ENCODE data around the gene SPINT3. TPM values are rescaled to one million over a fixed set of nuclear protein-coding genes. Genes with fewer than 3 reads are reported as not detected.
A peak's percentile ranks its signal among the peaks of the same experiment; 100 is the strongest.
"Not testable (repeated sequence)": the region's sequence is repeated elsewhere in the genome, so short reads cannot be mapped to it uniquely, and the experiment has no call there.

SPINT3 gene
- total RNA-seq, 1 experiment from 2014 or later: not detected

DNA sequence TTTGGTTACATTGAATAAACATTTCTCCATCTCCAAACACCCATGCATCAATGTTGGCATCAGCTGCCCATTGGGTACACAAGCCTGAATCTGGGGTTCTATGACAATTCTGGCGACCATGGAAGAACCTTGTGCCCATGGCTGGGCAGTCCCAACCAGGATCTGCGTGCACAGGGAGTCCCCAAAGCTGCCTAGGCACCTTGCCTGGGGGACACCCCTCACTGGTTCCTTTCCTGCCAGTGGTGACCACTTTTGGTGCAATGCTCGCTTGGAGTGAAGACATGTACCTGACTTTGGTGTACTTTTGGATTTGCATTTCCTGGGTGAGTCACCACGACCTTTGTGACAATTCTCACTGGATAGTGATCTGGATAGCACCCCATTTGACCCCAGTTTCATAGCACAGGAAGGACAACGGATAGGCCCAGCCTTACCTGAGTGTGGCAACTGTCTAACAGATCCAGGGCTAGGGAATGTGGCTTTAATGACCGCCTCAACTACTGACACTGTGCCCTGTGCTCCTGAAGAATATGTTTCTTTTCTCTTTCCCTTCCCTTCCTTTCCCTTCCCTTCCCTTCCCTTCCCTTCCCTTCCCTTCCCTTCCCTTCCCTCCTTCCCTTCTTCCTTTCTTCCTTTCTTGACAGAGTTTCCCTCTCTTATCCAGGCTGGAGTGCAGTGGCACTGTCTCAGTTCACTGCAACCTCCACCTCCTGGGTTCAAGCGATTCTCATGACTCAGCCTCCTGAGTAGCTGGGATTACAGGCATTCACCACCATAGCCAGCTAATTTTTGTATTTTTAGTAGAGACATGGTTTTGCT, 7.1 kb downstream of the SPINT3 start:
- DNase-seq: no peak
- Histone ChIP-seq H3K27me3 (peaks cover 31% of the 10 kb centered on the region), H3K36me3 (no peaks in the 10 kb centered on the region), H3K9me3 (no peaks in the 10 kb centered on the region), H3K4me3 (no peak overlapping the region)

DNA sequence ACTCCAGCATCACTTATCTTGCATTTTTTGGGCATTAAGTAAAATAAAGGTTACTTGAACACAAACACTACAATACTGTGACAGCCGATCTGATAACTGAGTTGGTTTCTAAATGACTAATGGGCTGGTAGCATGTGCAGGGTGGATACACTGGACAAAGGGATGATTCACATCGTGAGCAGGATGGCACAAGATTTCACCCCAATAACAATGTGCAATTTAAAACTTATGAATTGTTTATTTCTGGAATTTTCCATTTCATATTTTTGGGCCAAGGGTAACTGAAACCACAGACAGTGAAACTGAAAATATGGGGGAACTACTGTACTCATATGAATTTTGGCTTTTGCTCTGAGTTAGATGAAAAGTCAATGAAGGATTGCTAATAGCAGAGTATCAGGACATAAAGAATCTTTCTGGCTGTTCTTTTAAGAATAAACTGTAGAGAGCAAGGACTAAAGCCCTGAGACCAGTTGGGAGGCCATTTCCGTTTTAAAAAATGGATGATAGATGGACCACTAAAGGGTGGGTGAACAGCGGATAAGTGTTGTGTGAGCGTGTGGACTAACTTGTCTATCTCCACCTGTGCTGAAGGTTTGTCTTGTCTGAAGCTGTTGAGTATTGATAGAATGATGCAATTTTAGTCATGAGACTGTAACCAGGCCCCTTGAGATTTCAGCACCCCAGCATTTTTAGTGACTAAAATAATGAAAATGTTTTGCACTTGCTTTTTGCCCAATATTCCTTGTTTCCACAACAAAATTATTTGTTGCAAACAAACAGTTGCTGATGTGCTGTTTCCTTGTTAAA, 8.2 kb downstream of the SPINT3 start:
- DNase-seq: no peak
- Histone ChIP-seq H3K4me3 (no peak overlapping the region), H3K27me3 (peaks cover 31% of the 10 kb centered on the region), H3K9me3 (no peaks in the 10 kb centered on the region), H3K36me3 (no peaks in the 10 kb centered on the region)

DNA sequence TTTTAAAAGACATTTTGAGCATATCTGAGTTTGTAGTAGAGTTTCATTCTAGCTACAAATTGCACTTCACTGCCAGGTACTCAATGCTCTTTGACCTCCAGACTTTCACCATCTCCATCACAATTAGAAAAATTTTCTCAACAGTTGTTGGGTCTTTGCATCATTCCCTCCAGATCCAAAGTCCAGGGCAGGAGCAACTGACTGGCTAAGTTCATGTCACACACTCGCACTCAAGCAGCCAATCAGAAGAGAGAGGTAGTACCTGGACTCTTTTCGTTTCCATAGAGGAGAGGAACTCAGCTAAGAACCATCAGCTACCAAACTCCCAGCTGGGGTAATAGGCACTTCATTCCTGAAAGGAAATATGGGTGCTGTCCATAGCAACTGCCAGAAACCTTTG, 9.0 kb downstream of the SPINT3 start:
- H3K4me3 ChIP-seq: no peak overlapping the region
- H3K36me3 ChIP-seq: no peaks in the 10 kb centered on the region
- DNase-seq: no peak
- H3K27me3 ChIP-seq: peaks cover 38% of the 10 kb centered on the region
- H3K9me3 ChIP-seq: no peaks in the 10 kb centered on the region

GRCh38 chr20:45503403-45503802, 12.0 kb downstream of the SPINT3 start:
- peaks cover 45% of the 10 kb centered on the region for H3K27me3 ChIP-seq
- no peak overlapping the region for H3K4me3 ChIP-seq
- H3K9me3 ChIP-seq: no peaks in the 10 kb centered on the region
- H3K36me3 ChIP-seq: no peaks in the 10 kb centered on the region
- no peak for DNase-seq

DNA sequence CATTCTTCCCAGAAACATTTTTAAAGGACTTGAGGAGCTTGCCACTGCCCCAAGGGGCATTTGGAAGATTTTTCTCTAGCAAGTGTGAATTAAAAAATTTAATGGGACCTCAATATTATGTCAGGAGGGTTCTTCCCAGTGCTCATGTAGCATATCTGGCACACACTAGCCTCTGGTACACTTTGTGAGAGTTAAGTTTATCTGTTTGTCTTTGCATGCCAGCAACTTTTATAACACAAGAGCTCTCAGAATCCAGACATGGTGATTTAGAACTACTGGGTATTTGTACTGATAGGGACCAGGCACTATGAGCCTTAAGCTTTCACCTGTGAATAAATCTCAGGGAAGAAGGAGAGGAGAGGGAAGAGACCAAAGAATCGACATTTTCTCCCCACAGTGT, 12.9 kb downstream of the SPINT3 start:
- no peak for DNase-seq
- H3K9me3 ChIP-seq: no peaks in the 10 kb centered on the region
- no peak overlapping the region for H3K4me3 ChIP-seq
- H3K27me3 ChIP-seq: peaks cover 53% of the 10 kb centered on the region
- H3K36me3 ChIP-seq: no peaks in the 10 kb centered on the region

DNA sequence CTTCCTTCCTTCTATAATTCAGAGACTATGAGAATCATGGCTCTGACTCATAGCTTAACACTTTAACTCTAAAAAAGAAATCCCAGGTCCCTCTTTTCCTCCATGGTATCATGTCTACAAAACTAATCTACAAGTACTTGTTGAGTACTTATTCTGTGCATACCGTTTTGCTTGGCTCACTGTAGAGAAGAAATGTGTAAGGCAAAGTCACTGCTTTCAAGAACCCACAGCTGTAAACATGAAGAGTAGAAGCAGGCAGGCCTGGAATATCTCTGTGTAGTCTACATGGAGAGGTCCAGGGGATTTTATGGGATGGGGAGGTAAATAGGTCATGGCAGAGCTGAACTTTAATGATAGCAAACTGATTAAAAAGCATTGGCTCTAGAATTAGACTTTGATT, 13.8 kb downstream of the SPINT3 start:
- Histone ChIP-seq H3K4me3 (no peak overlapping the region), H3K9me3 (no peaks in the 10 kb centered on the region), H3K36me3 (no peaks in the 10 kb centered on the region), H3K27me3 (peaks cover 60% of the 10 kb centered on the region)
- DNase-seq: no peak

- Histone ChIP-seq H3K9me3 (no peaks in the 10 kb centered on the region), H3K27me3 (peaks cover 60% of the 10 kb centered on the region), H3K4me3 (no peak overlapping the region), H3K36me3 (no peaks in the 10 kb centered on the region)
- DNase-seq: no peak
Measured at GRCh38 chr20:45500022-45500421, 15.4 kb downstream of the SPINT3 start.

DNA sequence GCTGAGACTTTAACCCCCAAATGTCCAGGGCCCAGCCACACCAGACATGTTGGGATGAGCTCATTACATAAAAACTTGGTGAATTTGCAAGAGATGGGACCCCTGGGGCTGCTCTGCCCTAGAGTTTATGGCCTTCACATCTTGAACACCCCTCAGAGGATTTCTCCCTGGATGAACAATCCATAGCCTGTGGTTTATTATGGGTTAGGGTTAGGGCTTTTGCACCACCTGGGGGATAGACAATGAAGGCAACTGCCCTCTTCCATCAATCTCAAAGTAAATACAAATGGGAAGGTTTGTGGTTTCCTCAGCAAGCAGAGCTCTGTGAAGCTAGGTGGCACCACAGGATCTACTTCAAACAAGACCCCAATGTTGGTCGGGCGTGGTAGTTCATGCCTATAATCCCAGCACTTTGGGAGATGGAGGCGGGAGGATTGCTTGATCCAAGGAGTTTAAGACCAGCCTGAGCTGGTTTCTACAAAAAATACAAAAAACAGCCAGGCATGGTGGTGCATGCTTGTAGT, 17.4 kb downstream of the SPINT3 start:
- Histone ChIP-seq H3K36me3 (no peaks in the 10 kb centered on the region), H3K4me3 (no peak overlapping the region), H3K9me3 (no peaks in the 10 kb centered on the region), H3K27me3 (peaks cover 53% of the 10 kb centered on the region)
- no peak for DNase-seq

- Histone ChIP-seq H3K27me3 (peaks cover 37% of the 10 kb centered on the region), H3K36me3 (no peaks in the 10 kb centered on the region)
Measured at GRCh38 chr20:45496166-45496565, 19.3 kb downstream of the SPINT3 start.

DNA sequence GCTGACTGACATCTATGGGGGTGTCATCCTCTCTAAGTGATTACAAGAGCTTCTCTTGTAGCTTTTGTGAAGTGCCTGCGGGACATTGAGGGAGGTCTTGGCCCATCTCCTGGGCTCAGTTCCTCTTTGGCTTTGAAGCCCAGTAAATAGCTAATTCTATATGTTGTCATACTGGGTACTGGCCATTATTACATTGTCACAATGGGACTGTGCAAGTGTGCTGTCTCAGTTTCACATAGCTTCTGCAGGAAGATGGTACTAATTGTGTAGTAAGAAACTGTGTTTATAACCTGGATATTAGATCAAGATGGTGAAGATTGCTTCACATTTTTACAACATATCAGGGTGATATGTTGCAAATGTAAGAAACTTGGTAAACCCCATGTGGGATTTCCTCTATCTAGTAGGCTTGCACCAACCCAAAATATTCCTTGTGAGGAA, 19.9 kb downstream of the SPINT3 start:
- H3K27me3 ChIP-seq: peaks cover 34% of the 10 kb centered on the region
- DNase-seq: no peak
- no peaks in the 10 kb centered on the region for H3K9me3 ChIP-seq
- no peaks in the 10 kb centered on the region for H3K36me3 ChIP-seq
- H3K4me3 ChIP-seq: no peak overlapping the region

More at GRCh38 chr20:45496166-45496565, 19.3 kb downstream of the SPINT3 start:
- DNase-seq: no peak
- no peaks in the 10 kb centered on the region for H3K9me3 ChIP-seq
- H3K4me3 ChIP-seq: no peak overlapping the region

DNA sequence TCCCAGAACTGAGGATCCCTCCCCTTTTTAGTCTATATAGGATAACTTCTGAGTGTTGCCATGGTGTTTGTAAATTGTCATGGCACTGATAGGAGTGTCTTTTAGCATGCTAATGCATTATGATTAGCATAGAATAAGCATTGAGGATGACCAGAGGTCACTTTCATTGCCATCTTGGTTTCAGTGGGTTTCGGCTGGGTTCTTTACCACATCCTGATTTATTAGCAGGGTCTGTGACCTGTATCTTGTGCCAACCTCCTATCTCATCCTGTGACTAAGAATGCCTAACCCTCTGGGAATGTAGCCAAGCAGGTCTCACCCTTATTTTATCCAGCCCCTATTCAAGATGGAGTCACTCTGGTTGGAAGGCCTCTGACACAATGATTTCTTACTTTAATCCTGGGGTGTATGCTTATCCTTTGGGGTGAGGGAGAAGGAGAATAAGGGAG, 26.3 kb downstream of the SPINT3 start:
- Histone ChIP-seq H3K27me3 (peaks cover 18% of the 10 kb centered on the region), H3K36me3 (no peaks in the 10 kb centered on the region), H3K9me3 (no peaks in the 10 kb centered on the region), H3K4me3 (no peak overlapping the region)
- peak; percentile 39 for DNase-seq

DNA sequence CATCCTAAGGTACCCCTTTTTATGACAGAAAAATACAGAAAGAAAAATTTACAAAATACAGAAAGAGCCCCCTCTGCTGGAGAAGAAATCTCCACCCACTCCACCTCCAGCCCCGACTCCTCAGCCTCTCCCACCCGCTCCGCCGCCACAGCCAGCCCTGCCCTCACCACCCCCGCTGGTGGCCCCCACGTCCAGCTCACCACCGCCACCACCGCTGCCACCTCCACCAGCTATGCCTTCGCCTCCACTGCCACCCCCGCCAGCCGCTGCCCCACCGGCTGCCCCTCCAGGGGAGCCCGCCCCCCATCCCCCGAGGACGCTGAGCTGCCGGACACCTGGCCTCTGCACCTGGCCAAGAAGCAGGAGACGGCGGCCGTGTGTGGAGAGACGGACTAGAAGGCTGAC, 28.2 kb downstream of the SPINT3 start:
- Histone ChIP-seq H3K27me3 (peaks cover 31% of the 10 kb centered on the region), H3K4me3 (no peak overlapping the region), H3K9me3 (no peaks in the 10 kb centered on the region), H3K36me3 (no peaks in the 10 kb centered on the region)
- DNase-seq: no peak

DNA sequence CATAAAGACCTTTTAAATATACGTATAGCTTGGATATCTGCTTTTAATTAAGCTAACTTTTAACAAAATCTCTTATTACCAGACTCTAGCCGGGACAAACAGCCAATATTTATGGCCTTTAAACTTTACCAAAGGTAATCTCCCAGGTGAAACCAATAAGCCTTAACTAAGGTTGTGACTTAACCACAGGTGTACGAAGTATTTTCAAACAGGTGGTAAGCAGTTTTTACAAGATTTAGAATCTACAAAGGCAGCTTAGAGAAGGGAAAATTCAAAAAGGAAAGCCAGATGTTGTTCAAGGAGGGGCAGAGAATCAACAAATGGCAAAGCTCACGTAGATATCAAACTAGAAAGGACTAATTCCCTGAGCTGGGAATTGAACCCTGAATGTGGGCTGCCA, 30.0 kb downstream of the SPINT3 start:
- Histone ChIP-seq H3K36me3 (no peaks in the 10 kb centered on the region), H3K27me3 (peaks cover 45% of the 10 kb centered on the region), H3K9me3 (no peaks in the 10 kb centered on the region), H3K4me3 (no peak overlapping the region)
- DNase-seq: no peak

- Histone ChIP-seq H3K36me3 (no peaks in the 10 kb centered on the region), H3K9me3 (no peaks in the 10 kb centered on the region), H3K27me3 (peaks cover 47% of the 10 kb centered on the region), H3K4me3 (no peak overlapping the region)
- DNase-seq: no peak
Measured at GRCh38 chr20:45484676-45485075, 30.7 kb downstream of the SPINT3 start.

DNA sequence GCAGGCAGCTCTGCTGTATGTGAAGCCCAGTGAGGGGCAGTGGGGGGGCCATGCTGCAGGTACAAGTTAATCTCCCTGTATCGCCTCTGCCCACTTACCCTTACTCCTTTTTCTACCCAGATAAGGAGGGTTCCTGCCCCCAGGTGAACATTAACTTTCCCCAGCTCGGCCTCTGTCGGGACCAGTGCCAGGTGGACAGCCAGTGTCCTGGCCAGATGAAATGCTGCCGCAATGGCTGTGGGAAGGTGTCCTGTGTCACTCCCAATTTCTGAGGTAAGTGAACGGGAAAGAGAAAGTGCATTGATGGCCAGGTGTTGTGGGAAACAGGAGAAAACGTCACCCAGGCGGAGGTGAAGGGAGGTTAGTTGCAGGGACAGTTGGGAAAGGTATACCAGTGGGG, 35.6 kb downstream of the SPINT3 start:
- H3K27me3 ChIP-seq: peaks cover 57% of the 10 kb centered on the region
- H3K4me3 ChIP-seq: no peak overlapping the region
- H3K9me3 ChIP-seq: 0 out of 2 replicates have a peak, but pooled peaks cover 2% of the 10 kb centered on the region
- H3K36me3 ChIP-seq: no peaks in the 10 kb centered on the region
- DNase-seq: no peak

GRCh38 chr20:45477530-45478148, 37.8 kb downstream of the SPINT3 start:
- H3K9me3 ChIP-seq, H3K4me3 ChIP-seq, DNase-seq, H3K36me3 ChIP-seq: not testable (repeated sequence)
- H3K27me3 ChIP-seq: peaks cover 55% of the 10 kb centered on the region

- not testable (repeated sequence) for H3K36me3 ChIP-seq, H3K9me3 ChIP-seq, H3K4me3 ChIP-seq, DNase-seq
- H3K27me3 ChIP-seq: peaks cover 55% of the 10 kb centered on the region
Measured at GRCh38 chr20:45472286-45472685, 43.1 kb downstream of the SPINT3 start.

Data from MG63 (cell line).